Stimulated activated CD4-positive, alpha-beta T cell treated with anti-CD3 and anti-CD28 coated beads, Interleukin-12 subunit alpha, Interleukin-12 subunit beta, amount 100 ng/mL, for 4 hours (primary cell): ENCODE results near the gene AFTPH.

ENCODE experiments used
- DNase-seq: peaks from one replicate; pipeline ENCODE4 v3.0.0-alpha.2; 2020

Gene AFTPH

DNA sequence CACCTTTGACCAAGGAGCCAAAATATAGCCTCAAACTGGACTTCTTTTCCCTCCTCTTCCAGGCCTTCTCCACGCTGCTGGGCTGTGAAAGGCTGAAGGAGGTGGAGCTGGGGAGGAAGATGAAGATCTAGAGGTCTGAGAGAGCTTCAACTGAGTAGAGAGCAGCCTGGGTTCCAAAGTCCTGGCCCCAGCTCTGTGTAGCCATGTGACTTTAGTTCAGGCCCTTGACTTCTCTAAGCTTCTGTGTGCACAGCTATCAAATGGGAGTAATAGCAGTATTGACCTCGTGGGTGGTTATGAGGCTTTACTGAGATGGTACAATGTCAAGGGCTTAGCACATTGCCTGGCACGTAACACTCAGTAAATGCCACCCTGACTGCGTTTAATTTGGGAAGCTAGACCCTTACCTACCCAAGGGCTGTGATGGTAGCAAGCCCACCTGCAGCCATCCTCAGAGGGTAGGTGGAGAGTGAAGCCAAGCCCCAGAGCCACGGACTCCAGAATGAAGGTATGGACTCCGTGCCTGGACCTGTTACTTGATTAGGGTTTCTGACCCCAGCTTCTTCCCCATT lies 91.2 kb downstream of the AFTPH start:
- no peak for DNase-seq

DNA sequence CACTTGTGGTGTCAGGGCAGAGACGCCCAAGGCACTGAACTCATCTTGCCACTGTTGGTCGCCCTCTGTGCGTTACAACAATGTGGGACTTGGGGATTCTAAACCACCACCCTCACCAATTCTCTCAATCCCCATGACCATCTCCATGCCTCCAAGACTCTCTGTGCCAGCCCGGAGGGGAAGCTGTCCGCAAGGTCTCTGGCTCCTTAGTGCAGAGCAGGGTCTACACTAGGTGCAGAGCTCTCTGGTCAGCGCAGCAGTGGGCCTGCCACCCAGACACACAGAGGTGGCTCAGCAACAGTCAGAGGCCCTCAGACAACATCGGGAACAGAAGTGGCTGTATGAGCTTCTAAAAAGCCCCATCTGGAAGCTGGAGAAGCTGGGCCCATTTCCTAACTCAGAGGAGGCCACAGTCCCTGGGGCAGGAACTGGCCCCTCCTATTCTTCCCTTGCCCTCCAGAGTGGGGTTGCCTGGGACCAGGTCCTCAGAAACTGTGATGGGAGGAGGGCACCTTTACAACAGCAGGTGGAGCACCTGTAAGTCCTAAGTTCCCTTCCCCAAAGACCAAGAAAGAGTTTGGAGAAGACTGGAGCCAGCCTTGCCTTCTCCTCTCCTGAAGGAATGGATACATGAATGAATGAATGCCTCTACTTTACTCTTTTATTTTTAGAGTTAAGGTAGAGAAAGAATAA lies 91.9 kb downstream of the AFTPH start:
- DNase-seq, result no peak

DNA sequence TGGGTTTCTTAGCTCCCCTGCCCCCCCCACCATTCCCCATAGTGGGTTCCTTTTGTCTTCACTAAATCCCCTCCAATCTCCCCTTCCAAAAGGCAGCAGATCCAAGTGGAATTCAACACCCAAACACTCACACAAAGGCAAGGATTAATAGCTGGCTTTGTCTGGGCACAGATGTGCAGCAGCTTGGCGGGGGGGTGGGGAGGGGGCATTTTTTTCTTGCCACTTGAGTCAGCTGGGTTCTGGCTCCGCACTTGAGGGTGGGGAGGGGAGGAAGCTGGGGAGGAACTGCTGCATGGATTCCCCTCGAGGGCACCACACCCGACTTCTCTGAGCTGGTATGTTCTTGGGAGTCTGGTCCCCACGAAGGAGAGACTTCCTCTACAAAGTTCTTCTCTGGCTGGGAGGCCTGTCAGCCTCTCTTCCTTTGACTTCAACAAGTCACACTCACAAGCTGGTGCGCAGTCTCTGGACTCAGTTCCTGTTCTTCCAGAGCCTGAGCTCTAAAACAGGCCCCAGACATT lies 93.6 kb downstream of the AFTPH start:
- DNase-seq, result no peak

DNA sequence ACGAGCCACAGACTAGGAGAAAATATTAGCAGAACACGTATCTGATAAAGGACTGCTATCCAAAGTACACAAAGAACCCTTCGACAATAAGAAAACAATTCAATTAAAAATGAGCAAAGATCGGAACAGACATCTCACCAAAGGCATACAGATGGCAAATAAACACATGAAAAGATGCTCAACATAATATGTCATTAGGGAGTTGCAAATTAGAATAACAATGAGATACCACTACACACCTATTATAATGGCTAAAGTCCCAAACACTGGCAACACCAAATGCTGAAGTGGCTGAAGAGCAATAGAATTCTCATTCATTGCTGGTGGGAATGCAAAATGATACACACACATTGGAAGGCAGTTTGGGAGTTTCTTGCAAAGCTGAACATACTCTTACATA lies 96.5 kb downstream of the AFTPH start:
- DNase-seq, result no peak

DNA sequence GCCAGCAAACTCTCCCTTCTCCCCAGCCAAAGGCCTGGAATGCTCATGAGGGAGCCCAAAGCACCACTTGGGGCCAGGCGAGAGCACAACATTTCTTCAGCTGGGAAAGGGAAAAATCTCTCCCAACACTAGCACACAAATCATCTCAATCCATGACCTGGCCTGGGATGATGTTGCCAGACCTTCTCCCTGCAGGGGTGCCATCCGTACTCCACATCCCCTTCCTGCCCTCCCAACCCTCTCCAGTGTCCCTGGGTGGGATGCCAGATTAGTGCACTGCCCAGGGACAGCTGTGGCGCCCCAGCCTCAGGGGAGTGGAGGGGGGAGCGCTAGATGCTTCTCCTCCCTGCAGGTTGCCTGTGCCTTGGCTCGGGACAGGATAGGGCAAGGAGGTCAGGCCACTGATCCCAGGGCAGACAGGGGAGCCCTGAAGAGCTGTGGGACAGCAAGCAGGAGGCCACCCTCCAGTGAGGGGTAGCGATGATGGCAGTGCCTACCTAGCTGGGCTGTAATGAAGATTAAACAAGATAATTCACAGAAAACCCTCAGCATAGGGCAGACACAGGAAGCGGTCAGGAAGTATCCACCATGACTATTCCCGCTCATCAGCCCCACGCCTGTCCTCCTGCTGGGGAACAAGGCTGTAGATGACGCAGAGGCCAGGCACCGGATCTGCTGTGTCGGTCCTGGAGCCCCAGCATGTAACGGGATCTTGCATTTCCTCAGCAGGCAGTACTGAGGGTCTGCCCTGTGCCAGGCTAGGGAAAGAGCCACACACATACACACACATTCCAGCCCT lies 98.5 kb downstream of the AFTPH start:
- DNase-seq, result no peak

DNA sequence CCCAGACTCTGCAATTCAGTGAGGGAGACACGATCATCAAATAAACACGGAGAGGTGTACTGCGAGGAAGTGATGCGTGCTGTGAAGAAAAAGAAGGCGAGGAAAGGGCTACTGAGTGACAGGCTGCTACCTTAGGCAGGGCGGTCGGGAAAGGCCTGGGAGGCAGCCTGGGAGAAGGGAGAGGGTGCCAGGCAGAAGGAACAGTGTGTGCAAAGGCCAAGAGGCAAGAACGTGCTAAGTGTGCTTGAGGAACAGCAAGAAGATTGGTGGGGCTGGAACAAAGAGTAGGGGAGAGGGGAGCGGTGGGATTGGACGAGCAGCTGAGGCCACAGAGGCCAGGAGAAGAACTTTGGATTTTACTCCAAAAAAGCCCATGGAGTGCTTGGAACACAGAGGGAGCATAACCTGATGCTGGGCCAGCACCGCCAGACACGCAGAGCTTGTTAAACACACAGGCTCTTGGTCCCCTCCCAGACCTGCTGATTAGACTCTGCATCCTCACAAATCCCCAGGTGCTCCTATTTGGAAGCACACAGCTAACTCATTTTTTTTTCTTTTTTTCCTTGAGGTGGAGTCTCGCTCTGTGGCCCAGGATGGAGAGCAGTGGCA lies 99.2 kb downstream of the AFTPH start:
- no peak for DNase-seq

DNA sequence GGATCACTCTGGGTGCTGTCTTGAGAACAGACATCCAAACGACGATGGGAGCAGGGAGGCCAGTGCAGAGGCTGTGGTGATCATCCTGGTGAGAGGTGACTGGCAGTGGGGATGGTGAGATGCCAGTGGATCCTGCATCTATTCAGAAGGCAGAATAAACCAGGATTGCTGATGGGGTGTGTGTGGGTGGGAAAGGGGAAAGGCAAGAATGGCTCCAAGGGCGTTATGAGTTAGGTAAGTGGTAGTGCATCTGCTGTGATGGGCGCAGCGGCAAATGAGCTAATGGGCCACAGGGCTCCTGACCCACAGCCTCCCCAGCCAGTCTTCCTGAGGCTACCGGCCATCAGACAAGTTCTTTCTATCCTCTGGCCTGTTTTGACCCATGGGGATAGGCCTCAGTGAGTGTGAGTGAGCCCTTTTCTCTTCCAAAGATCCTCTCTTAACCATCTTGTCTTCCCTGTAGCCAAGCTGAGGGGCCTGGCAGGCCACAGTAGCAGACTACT lies 100.0 kb downstream of the AFTPH start:
- DNase-seq, result no peak

DNA sequence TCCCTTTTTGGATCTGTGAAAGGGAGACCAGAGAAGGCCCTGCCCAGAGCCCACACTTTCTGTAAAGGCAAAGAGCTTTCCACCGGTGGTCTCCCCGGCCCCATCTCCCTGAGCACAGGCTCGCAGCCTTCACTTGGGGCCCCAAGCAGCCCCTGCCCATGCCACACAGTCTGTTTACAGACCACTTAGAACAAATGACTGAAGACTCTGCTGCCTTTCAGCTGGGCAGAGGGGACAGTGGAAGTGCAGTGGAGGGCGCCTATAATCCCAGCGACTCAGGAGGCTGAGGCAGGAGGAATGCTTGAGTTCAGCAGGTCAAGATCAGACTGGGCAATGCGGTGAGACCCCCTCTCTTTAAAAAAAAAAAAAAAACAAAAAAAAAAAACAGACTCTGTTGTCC lies 100.7 kb downstream of the AFTPH start:
- no peak for DNase-seq

DNA sequence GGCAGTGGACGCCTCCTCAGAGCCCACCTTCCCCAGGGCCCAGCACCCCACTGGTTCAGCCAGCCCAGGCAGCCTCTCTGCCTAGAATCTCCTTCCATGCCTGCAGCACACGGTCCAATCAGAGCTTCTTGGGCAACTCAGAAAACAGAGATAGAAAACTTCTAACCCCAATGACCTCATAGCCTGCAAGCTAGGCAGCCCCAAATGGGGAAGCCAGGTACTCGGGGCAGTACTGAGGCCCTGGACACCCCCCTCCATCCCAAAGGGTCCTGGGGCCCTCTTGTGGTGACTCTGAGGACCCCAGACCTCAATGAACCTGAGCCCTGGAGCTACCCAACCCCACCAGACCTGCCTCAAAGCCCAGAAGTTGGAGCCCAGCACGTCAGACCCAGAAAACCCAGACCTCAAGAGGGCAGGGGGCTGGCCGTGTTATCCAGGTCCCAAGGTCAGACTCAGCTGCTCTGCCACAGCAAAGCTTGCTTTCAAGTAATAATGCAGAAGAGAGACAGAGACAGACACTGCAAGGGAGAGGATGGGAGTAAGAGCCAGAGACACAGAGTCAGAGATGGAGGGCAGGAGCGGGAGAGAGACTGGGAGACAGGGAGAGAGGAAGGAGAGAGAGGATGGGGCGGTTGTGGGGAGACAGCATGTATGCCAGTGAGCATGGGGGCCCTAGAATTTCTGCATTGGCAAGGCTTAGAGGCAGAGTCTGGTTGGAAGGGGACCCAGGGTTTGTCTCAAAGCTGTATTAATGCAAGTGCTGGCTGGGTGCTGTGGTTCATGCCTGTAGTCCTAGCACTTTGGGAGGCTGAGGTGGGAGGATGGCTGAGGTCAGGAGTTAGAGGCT lies 101.4 kb downstream of the AFTPH start:
- no peak for DNase-seq

DNA sequence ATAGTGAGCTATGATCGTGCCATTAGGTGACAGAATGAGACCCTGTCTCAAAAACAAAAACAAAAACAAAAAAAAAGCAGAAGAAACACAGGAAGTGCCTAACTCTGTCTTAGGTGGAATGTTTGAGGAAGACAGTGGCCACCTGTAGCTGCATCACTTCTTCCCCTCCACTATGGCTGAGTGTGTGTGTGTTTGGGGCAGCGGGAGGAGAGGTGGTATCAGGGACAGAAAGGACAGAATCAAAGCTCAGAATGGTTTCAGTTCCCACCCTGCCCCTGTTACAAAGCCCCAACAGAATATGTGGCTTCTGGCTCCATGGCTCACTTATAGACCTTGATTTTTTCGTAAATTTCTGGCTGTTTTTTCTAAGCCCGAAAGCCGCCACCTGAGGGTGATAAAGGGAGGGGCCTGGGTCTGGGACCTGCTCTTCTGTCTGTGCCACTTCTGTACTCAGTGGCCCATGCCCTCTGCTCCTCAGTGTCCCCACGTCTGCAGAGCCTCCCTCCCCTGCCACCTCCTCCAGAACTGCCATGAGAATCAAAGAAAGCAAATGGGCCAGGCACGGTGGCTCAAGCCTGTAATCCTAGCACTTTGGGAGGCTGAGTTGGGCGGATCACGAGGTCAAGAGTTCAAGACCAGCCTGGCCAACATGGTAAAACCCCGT lies 102.2 kb downstream of the AFTPH start:
- DNase-seq, result no peak

DNA sequence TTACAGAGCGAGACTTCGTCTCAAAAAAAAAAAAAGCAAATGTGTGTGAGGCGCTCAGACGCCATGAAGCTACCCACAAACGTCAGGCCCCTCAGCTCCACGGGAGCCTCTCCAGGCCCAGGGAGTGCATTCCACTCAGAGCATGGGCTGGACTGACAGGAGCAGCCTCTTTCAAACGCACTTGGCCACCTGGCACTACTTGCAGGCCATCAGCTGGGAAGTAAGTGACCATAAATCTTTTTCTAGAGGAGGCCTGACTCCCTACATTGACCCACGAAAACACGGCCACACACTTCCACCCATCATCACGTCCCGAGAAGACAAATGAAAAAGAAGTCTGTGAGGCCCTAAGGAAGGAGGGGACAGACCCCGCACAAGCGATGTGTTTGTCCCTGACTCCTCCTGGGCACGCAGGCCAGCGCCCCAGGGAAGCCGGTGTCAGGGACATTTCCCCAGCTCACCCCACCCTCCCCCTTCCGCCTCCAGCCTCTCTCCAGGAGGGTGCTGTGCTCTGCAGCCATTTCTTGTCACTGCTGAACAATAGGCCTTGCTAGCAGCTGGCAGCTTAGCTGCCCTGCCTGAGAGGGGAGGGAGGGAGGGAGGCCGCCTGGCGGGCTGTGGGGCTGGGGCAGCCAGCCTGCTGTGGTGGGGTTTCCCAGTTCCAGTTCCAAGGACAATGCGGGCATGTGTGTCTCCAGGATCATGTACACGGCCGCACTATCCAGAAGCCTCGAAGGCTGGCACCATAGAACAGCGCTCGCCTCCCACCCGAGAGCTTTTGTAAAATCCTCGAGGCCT lies 103.0 kb downstream of the AFTPH start:
- no peak for DNase-seq

DNA sequence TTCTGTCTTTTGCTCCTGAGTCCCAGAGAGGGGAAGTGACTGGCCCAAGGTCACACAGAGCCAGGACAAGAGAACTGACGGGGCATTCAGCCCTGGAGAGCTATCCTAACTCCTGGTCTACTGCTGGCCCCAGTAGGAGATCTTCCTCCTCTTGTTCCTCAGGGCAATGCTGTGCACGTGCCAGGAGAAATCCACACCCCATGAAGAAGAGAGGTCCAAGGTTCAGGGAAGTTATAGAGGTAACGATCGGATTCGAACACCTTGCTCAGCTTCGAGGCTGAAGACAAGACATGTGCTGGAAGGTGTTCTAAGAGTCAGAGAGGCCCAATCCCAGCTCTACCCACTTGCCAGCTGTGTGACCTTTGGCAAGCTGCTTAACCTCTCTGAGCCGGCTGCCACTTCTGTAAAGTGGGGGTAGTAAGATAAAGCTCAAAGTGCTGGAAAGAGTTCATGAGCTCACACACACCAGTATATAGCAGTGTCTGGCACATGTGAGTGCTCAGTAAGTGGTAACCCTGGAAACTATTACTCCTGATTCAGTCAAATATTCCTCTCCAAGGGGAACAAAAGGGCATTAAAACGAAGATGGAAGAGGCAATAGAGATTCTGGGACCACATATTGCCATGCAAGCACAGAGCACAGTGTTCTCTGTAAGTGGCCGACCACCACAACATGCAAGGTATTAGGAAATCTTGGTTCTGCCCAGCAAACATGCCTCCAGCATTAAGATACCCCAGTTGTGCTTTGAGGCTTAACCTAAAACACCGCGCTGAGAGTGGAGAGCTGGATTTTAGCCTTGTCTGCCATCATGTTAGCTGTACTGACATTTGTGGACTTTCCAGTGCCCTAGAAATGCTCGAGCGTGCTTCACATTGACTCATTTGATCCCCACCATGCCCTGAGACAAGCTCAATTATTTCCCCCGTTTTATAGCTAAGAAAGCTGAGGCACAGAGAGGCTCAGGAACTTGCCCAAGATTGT lies 104.0 kb downstream of the AFTPH start:
- no peak for DNase-seq

DNA sequence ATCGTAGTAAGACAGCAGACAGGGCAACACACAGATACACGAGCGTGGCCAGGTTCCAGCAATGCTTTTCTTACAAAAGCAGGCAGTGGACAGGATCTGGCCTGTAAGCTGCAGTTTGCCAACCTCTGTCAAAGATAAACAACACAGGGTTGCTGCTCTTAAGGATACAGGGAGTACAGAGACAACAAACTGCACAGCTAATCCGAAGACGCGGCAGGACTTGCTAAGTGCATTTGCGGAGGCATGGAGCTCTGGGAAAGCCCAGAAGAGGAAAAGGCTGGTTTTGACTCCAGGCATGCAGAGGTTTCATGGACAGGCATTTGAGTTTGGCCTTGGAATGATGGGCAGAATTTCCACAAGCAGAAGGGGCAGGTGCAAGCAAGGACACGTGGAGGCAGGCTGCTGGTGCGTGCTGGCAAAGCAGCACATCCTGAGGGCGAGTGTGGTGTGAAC lies 105.2 kb downstream of the AFTPH start:
- DNase-seq, result no peak

DNA sequence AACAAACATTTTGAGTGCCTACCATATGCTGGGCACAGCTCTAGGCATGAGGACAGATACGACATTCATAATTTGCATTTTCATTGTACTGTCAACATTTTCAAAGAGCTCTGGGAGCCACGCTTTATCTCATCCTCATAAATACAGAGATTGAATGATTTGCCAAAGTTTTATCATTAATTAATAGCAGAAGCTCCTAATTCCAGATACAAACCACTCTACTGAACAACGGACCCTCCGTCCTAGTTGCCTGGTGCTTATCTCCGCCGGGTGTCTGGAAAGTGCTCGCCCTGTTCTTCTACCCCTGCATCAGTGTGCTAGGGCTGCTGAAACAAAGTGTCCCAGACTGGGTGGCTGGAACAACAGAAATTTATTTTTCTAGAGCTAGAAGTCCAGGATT lies 105.7 kb downstream of the AFTPH start:
- no peak for DNase-seq

DNA sequence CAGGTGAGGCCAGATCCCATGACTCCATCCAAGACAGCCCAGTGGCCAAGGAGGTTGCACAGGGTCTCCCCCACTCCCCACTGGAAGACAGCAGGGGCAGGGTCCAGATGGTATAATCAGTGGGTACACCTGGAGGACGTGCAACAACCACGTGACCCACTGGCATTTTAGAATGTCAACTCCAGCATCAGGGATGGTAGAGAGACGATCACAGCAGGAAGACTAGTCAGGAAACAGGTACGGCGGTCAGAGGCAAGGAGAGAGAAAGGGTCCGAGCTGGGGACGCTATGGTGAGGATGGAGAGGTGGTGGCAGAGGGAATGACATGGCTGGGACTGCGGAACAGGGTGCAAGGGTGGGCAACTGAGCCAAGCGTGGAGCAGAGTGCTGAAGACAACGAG lies 106.6 kb downstream of the AFTPH start:
- no peak for DNase-seq

DNA sequence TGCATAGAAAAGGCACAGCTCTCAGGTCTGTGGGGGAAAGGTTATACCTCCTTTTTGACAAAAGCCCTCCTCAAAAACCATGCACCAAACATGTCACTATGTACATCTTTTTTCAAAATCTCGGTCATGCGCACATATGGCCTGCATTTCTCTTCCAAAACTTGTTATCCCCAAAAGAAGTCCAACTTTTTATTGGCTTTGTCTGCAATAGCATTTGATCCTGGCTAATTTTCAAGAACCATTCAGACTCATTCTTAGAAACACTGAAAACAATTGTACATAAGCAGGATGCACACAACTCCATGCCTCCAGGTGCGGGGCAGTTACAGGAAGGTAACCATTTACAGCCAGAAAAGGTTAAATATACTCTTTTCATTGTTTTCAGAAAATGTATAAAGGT lies 107.6 kb downstream of the AFTPH start:
- no peak for DNase-seq

DNA sequence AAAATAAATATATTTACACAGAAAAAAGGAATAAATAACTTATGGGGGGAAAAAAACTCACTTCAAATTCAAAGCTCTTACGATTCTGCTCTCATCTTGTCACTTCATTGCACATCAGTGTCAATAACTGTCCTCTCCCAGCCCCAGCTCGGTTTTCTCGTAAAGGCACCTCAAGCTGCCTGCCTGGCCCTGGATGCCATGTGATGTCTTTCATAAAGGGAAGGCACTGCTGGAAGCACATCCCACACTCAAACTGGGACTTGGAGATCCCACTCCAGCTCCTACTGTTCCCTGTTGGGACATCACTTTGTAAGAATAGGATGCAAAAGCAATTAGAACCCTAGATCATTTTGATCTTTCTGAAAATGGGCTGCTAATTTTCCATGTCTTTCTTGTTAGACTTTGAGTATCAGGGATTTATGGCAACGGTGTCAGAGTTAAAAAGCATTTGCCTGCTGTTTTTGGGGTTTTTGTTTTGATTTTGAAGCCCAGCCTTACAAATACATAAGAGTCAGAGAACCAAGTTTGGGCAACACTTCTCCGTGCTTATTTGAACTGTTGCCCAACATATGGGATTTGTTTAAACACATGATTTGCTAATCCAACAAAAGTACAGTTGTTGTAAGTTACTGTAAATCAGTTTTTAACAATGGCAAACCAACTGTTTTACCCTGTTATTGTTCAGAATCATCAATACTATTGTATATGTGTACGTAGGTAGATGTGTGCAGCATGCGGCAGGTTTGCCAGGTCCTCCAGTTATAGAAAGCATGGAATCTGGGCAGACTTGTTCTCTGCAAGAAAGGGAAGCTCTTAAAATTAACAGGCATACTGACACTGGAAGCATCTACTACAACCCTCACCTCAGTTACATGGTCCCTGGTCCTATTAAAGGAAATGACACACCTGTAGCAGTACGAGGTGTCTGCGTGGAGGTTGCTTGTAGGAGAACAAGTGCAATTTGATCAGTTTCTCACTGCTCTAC lies 109.0 kb downstream of the AFTPH start:
- DNase-seq, result no peak
